K562 (cell line): ENCODE measurements around the gene ABHD1. TPM values are rescaled to one million over a fixed set of nuclear protein-coding genes. Genes with fewer than 3 reads are reported as not detected.

Source experiments
- DPF2 ChIP-seq: fragments of 450-650 bp; IDR thresholded peaks from 2 replicates; pipeline ENCODE4 v1.6.1; 2016
- ETV5 ChIP-seq: sonication (generic); formaldehyde crosslinking; IDR thresholded peaks from 2 replicates; pipeline ENCODE4 v1.4.0; 2020; ENCODE audit warnings: low read depth, mild to moderate bottlenecking, missing genetic modification reagents
- FOXA3 ChIP-seq, 2 experiments: fragments of 450-650 bp in 1 of 2; sonication (generic) in 1 of 2; formaldehyde crosslinking; IDR thresholded peaks in 1 of 2; conservative IDR thresholded peaks in 1 of 2; 2 replicates each; pipeline versions ENCODE4 v1.4.0 to v1.8.0; 2020 to 2022; ENCODE audit warnings: mild to moderate bottlenecking in 2 of 2, missing genetic modification reagents in 1 of 2
- FOXP4 ChIP-seq: sonication (generic); formaldehyde crosslinking; IDR thresholded peaks from 2 replicates; pipeline ENCODE4 v1.8.0; 2022; ENCODE audit warnings: mild to moderate bottlenecking, missing genetic modification reagents, borderline replicate concordance
- HMGN3 ChIP-seq: IDR thresholded peaks from 2 replicates; pipeline ENCODE4 v1.6.1; 2011; ENCODE audit warnings: borderline replicate concordance, low read depth, mild to moderate bottlenecking, mixed read lengths, low read length; ENCODE audit not compliant: insufficient read length; ENCODE audit errors: extremely low read depth
- MIER1 ChIP-seq: fragments of 450-650 bp; IDR thresholded peaks from 2 replicates; pipeline ENCODE4 v1.6.1; 2016; ENCODE audit warnings: antibody characterized with exemption, mild to moderate bottlenecking, low read depth
- MLLT1 ChIP-seq, 2 experiments: fragments of 450-650 bp; IDR thresholded peaks; 2 replicates each; pipeline ENCODE4 v1.6.1; 2016
- SLC30A9 ChIP-seq: fragments of 250-450 bp; sonication (Bioruptor Pico); IDR thresholded peaks from 2 replicates; pipeline ENCODE4 v1.8.0; 2022; ENCODE audit warnings: mild to moderate bottlenecking, moderate library complexity
- ZBTB40 ChIP-seq, 2 experiments: fragments of 450-650 bp in 1 of 2; sonication (generic) in 1 of 2; formaldehyde crosslinking in 1 of 2; IDR thresholded peaks; 2 replicates each; pipeline versions ENCODE4 v1.7.1 to v1.9.0; 2016 to 2022; ENCODE audit warnings: inconsistent platforms in 1 of 2, mild to moderate bottlenecking in 1 of 2, missing genetic modification reagents in 1 of 2
- polyA plus RNA-seq, 8 experiments: library from polyadenylated mRNA; depleted of rRNA in 4 of 8; stranded (reverse) in 5 of 8; unstranded in 3 of 8; fragments of >200 nt; fragmentation: Nextera tagmentation in 2 of 8; fragmentation: Illumina TruSeq in 1 of 8; extraction: Ambion mirVana in 2 of 8; extraction: Trizol in 1 of 8; gene quantifications; 2 replicates each; pipeline versions ENCODE4 v1.2.1 to v1.2.3, GENCODE V29; 2011 to 2014; ENCODE audit warnings: inconsistent platforms in 1 of 8, missing spikeins in 1 of 8
- total RNA-seq, 7 experiments: library from RNA; depleted of rRNA in 6 of 7; stranded (reverse); fragments of >200 nt in 6 of 7; fragmentation: Illumina TruSeq in 2 of 7; extraction: Trizol in 2 of 7; gene quantifications; 2 replicates each; pipeline versions ENCODE4 v1.2.1 to v1.2.3, GENCODE V29; 2011 to 2021; ENCODE audit warnings: low replicate concordance in 1 of 7

The ABHD1 gene
- total and polyA plus RNA-seq, 9 of the 15 experiments (the other 6 are each of a cell fraction or from before 2014, with no cell fraction given): 0.10 to 0.16 (median 0.11) TPM; not detected in 5

- 0 out of 2 replicates have a peak, but pooled peaks have one; percentile 35 for TF ChIP-seq ETV5 (CRISPR knock-in tag)
- TF ChIP-seq SLC30A9 (CRISPR knock-in tag): no peak
- TF ChIP-seq ZBTB40 (IDR thresholded peaks at IDR 0.05): peak; percentile 8; the same call in 1 of the 2 replicates
- TF ChIP-seq ZBTB40 (CRISPR knock-in tag; IDR thresholded peaks at IDR 0.05): no peak
- no peak for TF ChIP-seq FOXA3 (CRISPR knock-in tag; conservative IDR thresholded peaks at IDR 0.05 in 1 of 2, IDR thresholded peaks at IDR 0.05 in 1 of 2)
- peak; percentile 51; the same call in 1 of the 2 replicates for TF ChIP-seq DPF2
- no peak for TF ChIP-seq HMGN3
- peak in 1 of 2 experiments; percentile 85; a peak in 2 of 4 replicates for TF ChIP-seq MLLT1 (IDR thresholded peaks at IDR 0.05)
- TF ChIP-seq FOXP4 (CRISPR knock-in tag): no peak
- TF ChIP-seq MIER1: peak; percentile 56; the same call in 1 of the 2 replicates
These were observed 11.3 kb downstream of the ABHD1 start (continued) for GRCh38 chr2:27134781-27135477.
